Esophagus muscularis mucosa (tissue), 3 donors: ENCODE data around the gene CHST9.

Source experiments
- POLR2A ChIP-seq: fragments of 450-650 bp; IDR thresholded peaks from one replicate; pipeline ENCODE4 v1.6.1; 2017; ENCODE audit warnings: antibody characterized with exemption, moderate library complexity, mild to moderate bottlenecking, low read depth
- TF ChIP-seq, protein P1 (sequence below), 3 experiments: fragments of 200-600 bp in 2 of 3; fragments of 450-650 bp in 1 of 3; sonication (generic) in 2 of 3; IDR thresholded peaks; one replicate each; pipeline ENCODE4 v1.5.1; 2017 to 2019; ENCODE audit warnings: antibody characterized with exemption in 3 of 3, mild to moderate bottlenecking in 2 of 3, moderate library complexity in 1 of 3

DNA sequence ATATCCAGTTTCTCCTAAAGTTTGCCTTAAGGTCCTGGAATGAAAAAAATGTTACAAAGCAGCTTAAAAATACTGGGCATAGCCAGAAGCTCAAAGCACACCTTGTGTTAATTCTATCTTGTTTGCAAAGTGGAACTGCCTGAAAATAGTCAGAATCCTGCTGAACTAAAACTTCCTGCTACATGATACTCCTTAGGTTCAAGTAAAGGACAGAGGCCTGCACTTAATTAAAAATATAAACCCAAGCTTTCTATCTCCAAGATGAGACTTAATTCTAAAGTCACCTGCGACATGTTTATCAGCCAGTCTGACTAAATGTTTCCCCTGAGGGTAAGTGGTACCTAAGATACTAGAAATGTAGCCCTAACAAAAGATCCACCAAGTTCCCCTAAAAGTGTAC, 103.4 kb downstream of the CHST9 start:
- TF ChIP-seq, protein P1, sequence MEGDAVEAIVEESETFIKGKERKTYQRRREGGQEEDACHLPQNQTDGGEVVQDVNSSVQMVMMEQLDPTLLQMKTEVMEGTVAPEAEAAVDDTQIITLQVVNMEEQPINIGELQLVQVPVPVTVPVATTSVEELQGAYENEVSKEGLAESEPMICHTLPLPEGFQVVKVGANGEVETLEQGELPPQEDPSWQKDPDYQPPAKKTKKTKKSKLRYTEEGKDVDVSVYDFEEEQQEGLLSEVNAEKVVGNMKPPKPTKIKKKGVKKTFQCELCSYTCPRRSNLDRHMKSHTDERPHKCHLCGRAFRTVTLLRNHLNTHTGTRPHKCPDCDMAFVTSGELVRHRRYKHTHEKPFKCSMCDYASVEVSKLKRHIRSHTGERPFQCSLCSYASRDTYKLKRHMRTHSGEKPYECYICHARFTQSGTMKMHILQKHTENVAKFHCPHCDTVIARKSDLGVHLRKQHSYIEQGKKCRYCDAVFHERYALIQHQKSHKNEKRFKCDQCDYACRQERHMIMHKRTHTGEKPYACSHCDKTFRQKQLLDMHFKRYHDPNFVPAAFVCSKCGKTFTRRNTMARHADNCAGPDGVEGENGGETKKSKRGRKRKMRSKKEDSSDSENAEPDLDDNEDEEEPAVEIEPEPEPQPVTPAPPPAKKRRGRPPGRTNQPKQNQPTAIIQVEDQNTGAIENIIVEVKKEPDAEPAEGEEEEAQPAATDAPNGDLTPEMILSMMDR (IDR thresholded peaks at IDR 0.05) = no peak
- no peak for TF ChIP-seq POLR2A
